ENCODE results near the gene MAML3. TPM values are rescaled to one million over a fixed set of nuclear protein-coding genes. Genes with fewer than 3 reads are reported as not detected.

Gene MAML3
- total RNA-seq, 2 experiments from 2014 or later: 4.0 to 4.1 TPM

- DNase-seq (no peak), ATAC-seq (no peak)
- peaks cover 8% of the 10 kb centered on the region for H3K27me3 Mint-ChIP-seq (ENCODE audit: low read depth)
- no peak overlapping the region for H3K27ac Mint-ChIP-seq
- CTCF ChIA-PET: no interaction called here
- no peaks in the 10 kb centered on the region for H3K36me3 Mint-ChIP-seq (ENCODE audit: low read depth)
- no peak overlapping the region for H3K4me3 Mint-ChIP-seq
- peaks cover 5% of the 10 kb centered on the region for H3K4me1 Mint-ChIP-seq (ENCODE audit: low read depth)
- POLR2A ChIA-PET: no interaction called here
- H3K9me3 Mint-ChIP-seq (ENCODE audit: insufficient read depth): no peaks in the 10 kb centered on the region
Observed at GRCh38 chr4:140174543-140174942, 20.6 kb upstream of the MAML3 start.

GRCh38 chr4:140172960-140173359, 19.0 kb upstream of the MAML3 start:
- Mint-ChIP-seq H3K27me3 (ENCODE audit: low read depth) (peaks cover 8% of the 10 kb centered on the region), H3K4me1 (ENCODE audit: low read depth) (peaks cover 5% of the 10 kb centered on the region), H3K27ac (no peak overlapping the region), H3K36me3 (ENCODE audit: low read depth) (no peaks in the 10 kb centered on the region), H3K4me3 (no peak overlapping the region), H3K9me3 (ENCODE audit: insufficient read depth) (no peaks in the 10 kb centered on the region)
- no peak for DNase-seq
- ChIA-PET CTCF (no interaction called here), POLR2A (no interaction called here)
- ATAC-seq: no peak

- ChIA-PET POLR2A (no interaction called here), CTCF (no interaction called here)
- no peak overlapping the region for H3K4me3 Mint-ChIP-seq
- DNase-seq (no peak), ATAC-seq (no peak)
- no peak overlapping the region for H3K27ac Mint-ChIP-seq
- H3K27me3 Mint-ChIP-seq (ENCODE audit: low read depth): peaks cover 2% of the 10 kb centered on the region
- no peaks in the 10 kb centered on the region for H3K9me3 Mint-ChIP-seq (ENCODE audit: insufficient read depth)
- no peaks in the 10 kb centered on the region for H3K36me3 Mint-ChIP-seq (ENCODE audit: low read depth)
- H3K4me1 Mint-ChIP-seq (ENCODE audit: low read depth): peaks cover 5% of the 10 kb centered on the region
Observed at GRCh38 chr4:140170299-140170698, 16.3 kb upstream of the MAML3 start.

- Mint-ChIP-seq H3K4me3 (no peak overlapping the region), H3K4me1 (ENCODE audit: low read depth) (no peaks in the 10 kb centered on the region), H3K36me3 (ENCODE audit: low read depth) (no peaks in the 10 kb centered on the region), H3K9me3 (ENCODE audit: insufficient read depth) (no peaks in the 10 kb centered on the region), H3K27ac (no peak overlapping the region), H3K27me3 (ENCODE audit: low read depth) (peaks cover 2% of the 10 kb centered on the region)
- POLR2A ChIA-PET: no interaction called here
- ATAC-seq: no peak
- no peak for DNase-seq
- CTCF ChIA-PET: no interaction called here
Observed at GRCh38 chr4:140168936-140169335, 15.0 kb upstream of the MAML3 start.

- no peaks in the 10 kb centered on the region for H3K4me1 Mint-ChIP-seq (ENCODE audit: low read depth)
- no peak overlapping the region for H3K4me3 Mint-ChIP-seq
- ATAC-seq (no peak), DNase-seq (no peak)
- no peaks in the 10 kb centered on the region for H3K36me3 Mint-ChIP-seq (ENCODE audit: low read depth)
- no peaks in the 10 kb centered on the region for H3K9me3 Mint-ChIP-seq (ENCODE audit: insufficient read depth)
- ChIA-PET POLR2A (interaction anchor here (0.5 kb wide), 1 partner anchor 97 kb away, joined by 3 read pairs; no protein-coding TSS in a partner anchor), CTCF (no interaction called here)
- H3K27me3 Mint-ChIP-seq (ENCODE audit: low read depth): peaks cover 2% of the 10 kb centered on the region
- H3K27ac Mint-ChIP-seq: no peak overlapping the region
Observed at GRCh38 chr4:140168474-140168873, 14.5 kb upstream of the MAML3 start.

GRCh38 chr4:140163029-140163810, 9.2 kb upstream of the MAML3 start:
- Mint-ChIP-seq H3K4me1 (ENCODE audit: low read depth) (no peaks in the 10 kb centered on the region), H3K9me3 (ENCODE audit: insufficient read depth) (no peaks in the 10 kb centered on the region), H3K27me3 (ENCODE audit: low read depth) (peaks cover 2% of the 10 kb centered on the region), H3K27ac (no peak overlapping the region), H3K36me3 (ENCODE audit: low read depth) (no peaks in the 10 kb centered on the region), H3K4me3 (no peak overlapping the region)
- ChIA-PET CTCF (interaction anchor here (0.7 to 2.8 kb wide), 3 partner anchors 78 to 111 kb away, joined by 3 to 8 read pairs (median 8); no protein-coding TSS in a partner anchor), POLR2A (interaction anchor here (1.2 kb wide), 1 partner anchor 9 kb away, joined by 3 read pairs; the partner anchor contains the start of gene MAML3)
- ATAC-seq (no peak), DNase-seq (no peak)

- Mint-ChIP-seq H3K27ac (no peak overlapping the region), H3K36me3 (ENCODE audit: low read depth) (no peaks in the 10 kb centered on the region), H3K4me3 (no peak overlapping the region), H3K9me3 (ENCODE audit: insufficient read depth) (no peaks in the 10 kb centered on the region), H3K27me3 (ENCODE audit: low read depth) (peaks cover 2% of the 10 kb centered on the region), H3K4me1 (ENCODE audit: low read depth) (no peaks in the 10 kb centered on the region)
- CTCF ChIA-PET: interaction anchor here (2.1 to 2.8 kb wide), 2 partner anchors 91 to 111 kb away, joined by 8 read pairs; no protein-coding TSS in a partner anchor
- DNase-seq: no peak
- ATAC-seq: no peak
- POLR2A ChIA-PET: interaction anchor here (1.2 kb wide), 1 partner anchor 9 kb away, joined by 3 read pairs; the partner anchor contains the start of gene MAML3
Observed at GRCh38 chr4:140162596-140162995, 8.6 kb upstream of the MAML3 start.

GRCh38 chr4:140158365-140159030, 4.5 kb upstream of the MAML3 start:
- H3K9me3 Mint-ChIP-seq (ENCODE audit: insufficient read depth): no peaks in the 10 kb centered on the region
- ChIA-PET POLR2A (no interaction called here), CTCF (interaction anchor here (0.8 to 1.9 kb wide), 6 partner anchors 13 to 146 kb away, joined by 3 to 5 read pairs (median 4); no protein-coding TSS in a partner anchor)
- H3K27ac Mint-ChIP-seq: no peak overlapping the region
- H3K27me3 Mint-ChIP-seq (ENCODE audit: low read depth): peaks cover 11% of the 10 kb centered on the region
- ATAC-seq (no peak), DNase-seq (no peak)
- H3K36me3 Mint-ChIP-seq (ENCODE audit: low read depth): peaks cover 2% of the 10 kb centered on the region
- H3K4me3 Mint-ChIP-seq: no peak overlapping the region
- peaks cover 20% of the 10 kb centered on the region for H3K4me1 Mint-ChIP-seq (ENCODE audit: low read depth)

- H3K27ac Mint-ChIP-seq: no peak overlapping the region
- ATAC-seq (no peak), DNase-seq (no peak)
- H3K27me3 Mint-ChIP-seq (ENCODE audit: low read depth): peaks cover 11% of the 10 kb centered on the region
- no peak overlapping the region for H3K4me3 Mint-ChIP-seq
- H3K9me3 Mint-ChIP-seq (ENCODE audit: insufficient read depth): no peaks in the 10 kb centered on the region
- ChIA-PET POLR2A (no interaction called here), CTCF (interaction anchor here (1.4 to 2.3 kb wide), 3 partner anchors 23 to 145 kb away, joined by 3 to 14 read pairs (median 5); no protein-coding TSS in a partner anchor)
- H3K4me1 Mint-ChIP-seq (ENCODE audit: low read depth): peaks cover 20% of the 10 kb centered on the region
- H3K36me3 Mint-ChIP-seq (ENCODE audit: low read depth): peaks cover 2% of the 10 kb centered on the region
Observed at GRCh38 chr4:140157341-140157740, 3.4 kb upstream of the MAML3 start.

- no peak overlapping the region for H3K27ac Mint-ChIP-seq
Observed at GRCh38 chr4:140156529-140157171, 2.7 kb upstream of the MAML3 start.

GRCh38 chr4:140154572-140154891, 548 bp upstream of the MAML3 start:
- H3K4me3 Mint-ChIP-seq: peak overlapping the region; percentile 90
- peaks cover 11% of the 10 kb centered on the region for H3K27me3 Mint-ChIP-seq (ENCODE audit: low read depth)
- ATAC-seq (no peak), DNase-seq (no peak)
- H3K4me1 Mint-ChIP-seq (ENCODE audit: low read depth): peaks cover 33% of the 10 kb centered on the region
- H3K9me3 Mint-ChIP-seq (ENCODE audit: insufficient read depth): no peaks in the 10 kb centered on the region
- peaks cover 2% of the 10 kb centered on the region for H3K36me3 Mint-ChIP-seq (ENCODE audit: low read depth)
- ChIA-PET CTCF (interaction anchor here (1.0 to 2.6 kb wide), 8 partner anchors 81 to 497 kb away, joined by 3 to 20 read pairs (median 8); no protein-coding TSS in a partner anchor), POLR2A (interaction anchor here (0.9 to 3.1 kb wide), 8 partner anchors 8 to 105 kb away, joined by 3 to 13 read pairs (median 4); no protein-coding TSS in a partner anchor)
- H3K27ac Mint-ChIP-seq: peak overlapping the region; percentile 79

More at GRCh38 chr4:140156529-140157171, 2.7 kb upstream of the MAML3 start:
- ChIA-PET POLR2A (no interaction called here), CTCF (interaction anchor here (0.8 to 2.6 kb wide), 6 partner anchors 61 to 209 kb away, joined by 3 to 14 read pairs (median 4); no protein-coding TSS in a partner anchor)
- Mint-ChIP-seq H3K4me1 (ENCODE audit: low read depth) (peaks cover 23% of the 10 kb centered on the region), H3K36me3 (ENCODE audit: low read depth) (peaks cover 2% of the 10 kb centered on the region), H3K27me3 (ENCODE audit: low read depth) (peaks cover 11% of the 10 kb centered on the region), H3K4me3 (no peak overlapping the region), H3K9me3 (ENCODE audit: insufficient read depth) (no peaks in the 10 kb centered on the region)
- DNase-seq (no peak), ATAC-seq (no peak)

All from activated CD8-positive, alpha-beta T cell treated with anti-CD3 and anti-CD28 coated beads, Interleukin-2, amount 10 ng/mL, durations not matched to agents 7 days and 5 days (primary cell).